Peyer's patch (tissue), 4 donors: ENCODE measurements around the gene AOPEP. TPM values are rescaled to one million over a fixed set of nuclear protein-coding genes. Genes with fewer than 3 reads are reported as not detected.

ENCODE experiments used
- DNase-seq, 3 donors: peaks; one replicate each; pipeline ENCODE4 v3.0.0-alpha.2; 2017 to 2019
- H3K27ac ChIP-seq, 4 donors: fragments of 200-600 bp; sonication (generic); one replicate each; pipeline ENCODE4 v1.5.1; 2016 to 2019
- H3K27me3 ChIP-seq, 2 donors: fragments of 200-600 bp; sonication (generic); one replicate each; pipeline ENCODE4 v1.5.1; 2019
- H3K36me3 ChIP-seq, 3 donors: fragments of 200-600 bp; sonication (generic); one replicate each; pipeline ENCODE4 v1.5.1; 2016 to 2019
- H3K4me1 ChIP-seq, 4 donors: fragments of 200-600 bp; sonication (generic); one replicate each; pipeline ENCODE4 v1.5.1; 2016 to 2019
- H3K4me3 ChIP-seq, 4 donors: fragments of 200-600 bp; sonication (generic); 1 replicate in 3 of 4; 2 replicates in 1 of 4; pipeline ENCODE4 v1.5.1; 2016 to 2019; ENCODE audit warnings: mild to moderate bottlenecking in 1 of 4
- H3K9me3 ChIP-seq, 4 donors: fragments of 200-600 bp; sonication (generic); one replicate each; pipeline ENCODE4 v1.5.1; 2016 to 2019; ENCODE audit warnings: mild to moderate bottlenecking in 1 of 4
- CTCF ChIP-seq, 6 experiments: fragments of 450-650 bp in 4 of 6; fragments of 200-600 bp in 2 of 6; sonication (generic) in 1 of 6; IDR thresholded peaks; one replicate each; pipeline ENCODE4 v1.5.1; 2017 to 2019; ENCODE audit warnings: antibody characterized with exemption in 6 of 6, mild to moderate bottlenecking in 3 of 6, moderate library complexity in 1 of 6
- POLR2A ChIP-seq, 2 donors: fragments of 450-650 bp; IDR thresholded peaks; one replicate each; pipeline ENCODE4 v1.5.1; 2017; ENCODE audit warnings: antibody characterized with exemption in 2 of 2, mild to moderate bottlenecking in 2 of 2, moderate library complexity in 2 of 2
- total RNA-seq, 4 donors: library from RNA; depleted of rRNA; stranded (reverse); fragments of >200 nt; gene quantifications; one replicate each; pipeline ENCODE4 v1.1.0, GENCODE V29; 2016

Gene AOPEP
- total RNA-seq, 4 donors from 2014 or later, result 83.5 to 272 (median 117) TPM

GRCh38 chr9:94980947-94981722 is 254.6 kb downstream of the AOPEP start:
- Histone ChIP-seq H3K4me3 (no peak overlapping the region), H3K9me3 (no peaks in the 10 kb centered on the region), H3K27me3 (no peaks in the 10 kb centered on the region), H3K4me1 (no peaks in the 10 kb centered on the region), H3K36me3 (no peaks in the 10 kb centered on the region), H3K27ac (no peak overlapping the region)
- no peak for TF ChIP-seq CTCF (IDR thresholded peaks at IDR 0.05)
- no peak for TF ChIP-seq POLR2A (IDR thresholded peaks at IDR 0.05)
- no peak for DNase-seq

GRCh38 chr9:94981723-94982090 is 255.2 kb downstream of the AOPEP start:
- Histone ChIP-seq H3K27me3 (no peaks in the 10 kb centered on the region), H3K27ac (no peak overlapping the region), H3K36me3 (no peaks in the 10 kb centered on the region), H3K9me3 (no peaks in the 10 kb centered on the region), H3K4me3 (no peak overlapping the region), H3K4me1 (no peaks in the 10 kb centered on the region)
- no peak for TF ChIP-seq POLR2A (IDR thresholded peaks at IDR 0.05)
- TF ChIP-seq CTCF (IDR thresholded peaks at IDR 0.05), result no peak
- DNase-seq, result no peak

GRCh38 chr9:94982211-94982610 is 255.7 kb downstream of the AOPEP start:
- H3K36me3 ChIP-seq, result no peaks in the 10 kb centered on the region

GRCh38 chr9:94983552-94983951 is 257.1 kb downstream of the AOPEP start:
- Histone ChIP-seq H3K4me1 (no peaks in the 10 kb centered on the region), H3K27ac (no peak overlapping the region), H3K4me3 (no peak overlapping the region), H3K9me3 (no peaks in the 10 kb centered on the region), H3K27me3 (no peaks in the 10 kb centered on the region), H3K36me3 (no peaks in the 10 kb centered on the region)
- no peak for DNase-seq
- TF ChIP-seq CTCF (IDR thresholded peaks at IDR 0.05) (no peak), POLR2A (IDR thresholded peaks at IDR 0.05) (no peak)

More at GRCh38 chr9:94982211-94982610, 255.7 kb downstream of the AOPEP start:
- TF ChIP-seq POLR2A (IDR thresholded peaks at IDR 0.05) (no peak), CTCF (IDR thresholded peaks at IDR 0.05) (no peak)
- Histone ChIP-seq H3K27me3 (no peaks in the 10 kb centered on the region), H3K9me3 (no peaks in the 10 kb centered on the region), H3K4me3 (no peak overlapping the region), H3K4me1 (no peaks in the 10 kb centered on the region), H3K27ac (no peak overlapping the region)
- DNase-seq, result no peak

GRCh38 chr9:94984891-94985476 is 258.5 kb downstream of the AOPEP start:
- TF ChIP-seq CTCF (IDR thresholded peaks at IDR 0.05) (no peak), POLR2A (IDR thresholded peaks at IDR 0.05) (no peak)
- no peaks in the 10 kb centered on the region for H3K27me3 ChIP-seq
- no peaks in the 10 kb centered on the region for H3K36me3 ChIP-seq
- H3K4me3 ChIP-seq, result no peak overlapping the region
- no peak for DNase-seq
- no peak overlapping the region for H3K27ac ChIP-seq
- H3K9me3 ChIP-seq, result no peaks in the 10 kb centered on the region
- H3K4me1 ChIP-seq, result no peaks in the 10 kb centered on the region
